ENCODE results near the gene LDLRAP1.

The LDLRAP1 gene

DNA sequence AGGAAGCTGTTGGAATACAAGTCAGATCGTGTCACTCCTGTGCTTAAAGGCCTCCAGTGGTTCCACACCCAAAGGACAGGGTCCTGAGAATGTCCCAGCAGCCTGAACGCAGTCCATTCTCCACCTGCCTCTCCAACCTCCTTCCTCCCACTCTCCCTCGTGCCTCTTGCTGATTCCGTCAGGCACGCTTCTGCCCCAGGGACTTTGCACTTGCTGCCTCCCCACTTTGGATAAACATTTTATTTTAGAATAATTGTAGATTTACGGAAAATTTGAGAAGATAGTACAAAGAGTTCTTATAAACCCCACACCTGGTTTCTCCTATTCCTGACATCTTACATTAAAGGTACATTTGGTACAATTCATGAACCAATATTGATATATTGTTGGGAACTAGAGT lies 28.4 kb upstream of the LDLRAP1 start:
- Histone ChIP-seq H3K27me3 (ENCODE audit: control insufficient read depth, insufficient read depth, low read length) (no peaks in the 10 kb centered on the region), H3K36me3 (ENCODE audit: control insufficient read depth, insufficient read depth, low read length) (no peaks in the 10 kb centered on the region), H3K4me3 (ENCODE audit: low read length) (no peak overlapping the region), H3K27ac (ENCODE audit: low read depth, low read length) (no peak overlapping the region), H3K4me1 (ENCODE audit: control insufficient read depth, insufficient read depth, low read length) (no peaks in the 10 kb centered on the region), H3K9ac (ENCODE audit: low read length) (no peak overlapping the region)

DNA sequence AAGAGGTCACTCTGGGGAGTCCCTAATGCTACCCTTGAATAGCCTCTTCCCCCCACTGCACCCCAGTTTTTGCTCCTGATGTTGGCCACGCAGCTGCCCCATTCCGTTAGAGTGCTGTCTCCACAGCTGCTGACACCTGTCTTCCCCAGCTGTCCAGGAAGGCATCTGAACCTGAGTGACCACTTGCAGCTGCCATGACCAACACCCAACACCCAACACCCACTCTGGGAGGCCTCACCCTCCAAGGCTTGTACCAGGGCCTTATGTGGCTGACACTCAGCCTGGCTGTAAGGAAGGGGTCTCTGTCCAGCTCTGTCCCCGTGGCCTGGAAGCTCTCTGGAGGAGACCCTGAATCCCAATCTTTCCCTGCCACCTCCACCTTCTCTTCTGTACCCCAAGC lies 26.7 kb upstream of the LDLRAP1 start:
- no peaks in the 10 kb centered on the region for H3K36me3 ChIP-seq (ENCODE audit: control insufficient read depth, insufficient read depth, low read length)
- no peak overlapping the region for H3K9ac ChIP-seq (ENCODE audit: low read length)
- no peaks in the 10 kb centered on the region for H3K4me1 ChIP-seq (ENCODE audit: control insufficient read depth, insufficient read depth, low read length)
- H3K27ac ChIP-seq (ENCODE audit: low read depth, low read length), result no peak overlapping the region
- H3K4me3 ChIP-seq (ENCODE audit: low read length), result no peak overlapping the region
- H3K27me3 ChIP-seq (ENCODE audit: control insufficient read depth, insufficient read depth, low read length), result no peaks in the 10 kb centered on the region

GRCh38 chr1:25517476-25518394 lies 25.7 kb upstream of the LDLRAP1 start:
- Histone ChIP-seq H3K4me3 (ENCODE audit: low read length) (no peak overlapping the region), H3K36me3 (ENCODE audit: control insufficient read depth, insufficient read depth, low read length) (no peaks in the 10 kb centered on the region), H3K27ac (ENCODE audit: low read depth, low read length) (no peak overlapping the region), H3K4me1 (ENCODE audit: control insufficient read depth, insufficient read depth, low read length) (no peaks in the 10 kb centered on the region), H3K9ac (ENCODE audit: low read length) (no peak overlapping the region), H3K27me3 (ENCODE audit: control insufficient read depth, insufficient read depth, low read length) (no peaks in the 10 kb centered on the region)

DNA sequence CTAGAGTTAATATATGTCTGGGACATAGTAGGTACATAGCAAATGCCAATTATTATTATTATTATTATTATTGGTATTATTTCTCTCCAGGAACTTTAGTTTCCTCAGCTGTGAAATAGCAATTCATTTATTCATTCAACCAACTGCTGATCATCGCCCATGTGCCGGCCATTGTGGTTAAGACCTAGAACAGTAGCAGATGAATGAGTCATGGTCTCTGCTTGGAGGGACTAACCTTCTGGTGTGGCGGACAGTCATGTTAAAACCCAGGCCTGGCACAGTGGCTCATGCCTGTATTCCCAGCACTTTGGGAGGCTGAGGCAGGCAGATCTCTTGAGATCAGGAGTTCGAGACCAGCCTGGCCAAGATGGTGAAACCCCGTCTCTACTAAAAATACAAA lies 23.8 kb upstream of the LDLRAP1 start:
- Histone ChIP-seq H3K9ac (ENCODE audit: low read length) (no peak overlapping the region), H3K36me3 (ENCODE audit: control insufficient read depth, insufficient read depth, low read length) (no peaks in the 10 kb centered on the region), H3K4me1 (ENCODE audit: control insufficient read depth, insufficient read depth, low read length) (no peaks in the 10 kb centered on the region), H3K4me3 (ENCODE audit: low read length) (no peak overlapping the region), H3K27me3 (ENCODE audit: control insufficient read depth, insufficient read depth, low read length) (no peaks in the 10 kb centered on the region), H3K27ac (ENCODE audit: low read depth, low read length) (no peak overlapping the region)

GRCh38 chr1:25520446-25521061 lies 22.9 kb upstream of the LDLRAP1 start:
- no peaks in the 10 kb centered on the region for H3K4me1 ChIP-seq (ENCODE audit: control insufficient read depth, insufficient read depth, low read length)
- no peaks in the 10 kb centered on the region for H3K27me3 ChIP-seq (ENCODE audit: control insufficient read depth, insufficient read depth, low read length)
- H3K27ac ChIP-seq (ENCODE audit: low read depth, low read length), result no peak overlapping the region
- no peaks in the 10 kb centered on the region for H3K36me3 ChIP-seq (ENCODE audit: control insufficient read depth, insufficient read depth, low read length)
- H3K9ac ChIP-seq (ENCODE audit: low read length), result no peak overlapping the region
- no peak overlapping the region for H3K4me3 ChIP-seq (ENCODE audit: low read length)

DNA sequence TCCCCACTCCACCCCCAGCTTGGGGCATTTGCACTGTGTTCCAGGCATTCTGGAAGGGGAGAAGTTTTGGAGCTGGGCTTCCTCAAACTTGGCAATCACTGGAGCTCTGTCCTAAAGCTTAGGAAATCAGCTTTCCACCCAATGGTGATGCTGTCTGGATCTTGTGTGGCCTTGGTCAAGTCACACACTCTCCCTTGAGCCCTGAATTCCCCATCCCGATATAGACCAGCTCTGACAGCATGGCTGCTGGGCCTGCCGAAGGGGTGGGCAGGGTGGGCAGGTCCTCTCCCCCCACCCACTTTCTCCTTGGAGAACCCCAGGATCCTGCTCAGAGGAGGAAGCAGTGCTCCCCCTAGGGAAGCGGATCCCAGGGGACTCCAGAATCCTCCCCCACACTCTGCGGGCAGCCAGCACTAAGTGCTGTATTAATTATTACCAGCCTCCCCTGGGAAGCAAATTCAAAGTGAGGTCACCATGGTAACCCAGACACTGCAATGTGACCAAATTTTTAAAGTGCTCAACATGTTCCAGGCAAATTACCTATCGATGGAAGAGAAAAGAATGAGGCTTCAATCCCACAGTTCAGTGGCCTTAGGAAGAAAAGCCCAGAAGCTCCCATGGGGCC lies 21.3 kb upstream of the LDLRAP1 start:
- no peaks in the 10 kb centered on the region for H3K36me3 ChIP-seq (ENCODE audit: control insufficient read depth, insufficient read depth, low read length)
- no peak overlapping the region for H3K4me3 ChIP-seq (ENCODE audit: low read length)
- H3K27me3 ChIP-seq (ENCODE audit: control insufficient read depth, insufficient read depth, low read length), result no peaks in the 10 kb centered on the region
- H3K4me1 ChIP-seq (ENCODE audit: control insufficient read depth, insufficient read depth, low read length), result no peaks in the 10 kb centered on the region
- H3K9ac ChIP-seq (ENCODE audit: low read length), result no peak overlapping the region
- H3K27ac ChIP-seq (ENCODE audit: low read depth, low read length), result no peak overlapping the region

- Histone ChIP-seq H3K4me3 (ENCODE audit: low read length) (no peak overlapping the region), H3K4me1 (ENCODE audit: control insufficient read depth, insufficient read depth, low read length) (no peaks in the 10 kb centered on the region), H3K27me3 (ENCODE audit: control insufficient read depth, insufficient read depth, low read length) (no peaks in the 10 kb centered on the region), H3K36me3 (ENCODE audit: control insufficient read depth, insufficient read depth, low read length) (no peaks in the 10 kb centered on the region), H3K27ac (ENCODE audit: low read depth, low read length) (no peak overlapping the region), H3K9ac (ENCODE audit: low read length) (no peak overlapping the region)
Observed at GRCh38 chr1:25523542-25523941, 19.9 kb upstream of the LDLRAP1 start.

- Histone ChIP-seq H3K36me3 (ENCODE audit: control insufficient read depth, insufficient read depth, low read length) (no peaks in the 10 kb centered on the region), H3K27ac (ENCODE audit: low read depth, low read length) (no peak overlapping the region), H3K9ac (ENCODE audit: low read length) (no peak overlapping the region), H3K4me1 (ENCODE audit: control insufficient read depth, insufficient read depth, low read length) (no peaks in the 10 kb centered on the region), H3K27me3 (ENCODE audit: control insufficient read depth, insufficient read depth, low read length) (no peaks in the 10 kb centered on the region), H3K4me3 (ENCODE audit: low read length) (no peak overlapping the region)
Observed at GRCh38 chr1:25524568-25525360, 18.6 kb upstream of the LDLRAP1 start.

- H3K9ac ChIP-seq (ENCODE audit: low read length), result no peak overlapping the region
- H3K27ac ChIP-seq (ENCODE audit: low read depth, low read length), result no peak overlapping the region
- no peaks in the 10 kb centered on the region for H3K27me3 ChIP-seq (ENCODE audit: control insufficient read depth, insufficient read depth, low read length)
- no peaks in the 10 kb centered on the region for H3K4me1 ChIP-seq (ENCODE audit: control insufficient read depth, insufficient read depth, low read length)
- no peak overlapping the region for H3K4me3 ChIP-seq (ENCODE audit: low read length)
- H3K36me3 ChIP-seq (ENCODE audit: control insufficient read depth, insufficient read depth, low read length), result no peaks in the 10 kb centered on the region
Observed at GRCh38 chr1:25525361-25525688, 18.1 kb upstream of the LDLRAP1 start.

GRCh38 chr1:25526753-25527152 lies 16.7 kb upstream of the LDLRAP1 start:
- Histone ChIP-seq H3K27ac (ENCODE audit: low read depth, low read length) (no peak overlapping the region), H3K4me3 (ENCODE audit: low read length) (no peak overlapping the region), H3K27me3 (ENCODE audit: control insufficient read depth, insufficient read depth, low read length) (no peaks in the 10 kb centered on the region), H3K4me1 (ENCODE audit: control insufficient read depth, insufficient read depth, low read length) (no peaks in the 10 kb centered on the region), H3K9ac (ENCODE audit: low read length) (no peak overlapping the region), H3K36me3 (ENCODE audit: control insufficient read depth, insufficient read depth, low read length) (no peaks in the 10 kb centered on the region)

DNA sequence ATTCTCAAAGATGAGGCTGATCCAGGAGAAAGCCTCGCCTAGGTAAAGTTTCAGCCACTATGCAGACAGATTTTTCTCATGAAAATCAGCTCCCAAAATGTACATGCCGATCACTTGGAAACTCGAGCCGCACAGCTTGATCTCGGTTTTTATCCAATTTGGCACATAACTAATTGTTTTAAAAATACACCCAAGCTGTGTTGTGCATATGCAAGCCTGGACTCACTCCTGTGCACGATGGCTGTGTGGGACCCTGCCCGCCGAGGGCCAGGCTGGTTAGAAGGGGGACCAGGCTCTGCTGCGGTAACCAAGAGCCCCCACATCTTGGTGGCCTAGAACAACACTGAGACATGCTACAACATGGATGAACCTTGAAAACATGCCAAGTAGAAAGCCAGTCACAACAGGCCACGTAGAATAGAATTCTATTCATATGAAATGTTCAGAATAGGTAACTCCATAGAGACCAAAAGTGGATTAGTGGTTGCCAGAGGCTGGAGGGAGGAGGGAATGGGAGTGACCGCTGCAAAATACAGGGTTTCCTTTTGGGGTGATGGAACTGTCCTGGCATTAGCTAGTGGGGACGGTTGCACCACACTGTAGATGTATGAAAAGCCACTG lies 16.1 kb upstream of the LDLRAP1 start:
- no peak overlapping the region for H3K27ac ChIP-seq (ENCODE audit: low read depth, low read length)
- H3K36me3 ChIP-seq (ENCODE audit: control insufficient read depth, insufficient read depth, low read length), result no peaks in the 10 kb centered on the region
- H3K27me3 ChIP-seq (ENCODE audit: control insufficient read depth, insufficient read depth, low read length), result no peaks in the 10 kb centered on the region
- H3K4me3 ChIP-seq (ENCODE audit: low read length), result no peak overlapping the region
- no peak overlapping the region for H3K9ac ChIP-seq (ENCODE audit: low read length)
- H3K4me1 ChIP-seq (ENCODE audit: control insufficient read depth, insufficient read depth, low read length), result no peaks in the 10 kb centered on the region
